H1 (cell line): ENCODE measurements around the gene APOBEC2. TPM values are rescaled to one million over a fixed set of nuclear protein-coding genes. Genes with fewer than 3 reads are reported as not detected.

Source experiments
- CTCF ChIA-PET: fragments of 300-600 bp; sonication (Branson Sonifier 250); formaldehyde crosslinking; loops from one replicate; lab custom pipeline; 2021; ENCODE audit not compliant: partially characterized antibody; lab: Charles Lee
- POLR2A ChIA-PET: fragments of 300-600 bp; sonication (Branson Sonifier 250); formaldehyde crosslinking; loops from one replicate; lab custom pipeline; 2021; ENCODE audit warnings: inconsistent platforms; ENCODE audit not compliant: partially characterized antibody; lab: Charles Lee
- DNase-seq, 2 experiments: peaks; one replicate each; pipeline versions ENCODE4 v3.0.0 to v3.0.0-alpha.2; 2010 to 2022; ENCODE audit warnings: low spot score in 2 of 2, low read depth in 1 of 2, mixed read lengths in 1 of 2
- FAIRE-seq: peaks from 2 replicates; lab custom pipeline; 2011; peaks lifted over from hg19 to GRCh38; lab: Jason Lieb, UNC
- H2AFZ ChIP-seq: 2 replicates; pipeline ENCODE4 v1.8.1; 2012; ENCODE audit warnings: low read length, inconsistent platforms
- H2AK5ac ChIP-seq: 2 replicates; pipeline ENCODE4 v1.6.1; 2013; ENCODE audit warnings: low read depth, low read length
- H2BK120ac ChIP-seq: replicated peaks from 2 replicates; pipeline ENCODE3; 2013; ENCODE audit warnings: low read depth, low read length, inconsistent platforms
- H2BK12ac ChIP-seq: 2 replicates; pipeline ENCODE4 v1.6.1; 2013; ENCODE audit warnings: low read depth, low read length
- H2BK15ac ChIP-seq: 2 replicates; pipeline ENCODE4 v1.6.1; 2013; ENCODE audit warnings: low read length
- H2BK20ac ChIP-seq: 2 replicates; pipeline ENCODE4 v1.6.1; 2013; ENCODE audit warnings: low read length
- H2BK5ac ChIP-seq: 2 replicates; pipeline ENCODE4 v1.6.1; 2013; ENCODE audit warnings: low read depth, low read length
- H3K14ac ChIP-seq: 2 replicates; pipeline ENCODE4 v1.6.1; 2013; ENCODE audit warnings: inconsistent platforms; ENCODE audit not compliant: insufficient read length
- H3K18ac ChIP-seq: 2 replicates; pipeline ENCODE4 v1.6.1; 2013; ENCODE audit warnings: low read length; ENCODE audit errors: extremely low read depth
- H3K23ac ChIP-seq: 2 replicates; pipeline ENCODE4 v1.6.1; 2013; ENCODE audit warnings: inconsistent platforms; ENCODE audit not compliant: insufficient read length
- H3K23me2 ChIP-seq: 2 replicates; pipeline ENCODE4 v1.6.1; 2013; ENCODE audit warnings: low read depth, low read length
- H3K27ac ChIP-seq: 2 replicates; pipeline ENCODE4 v1.6.1; 2011; ENCODE audit warnings: low read depth, low read length, inconsistent platforms
- H3K27me3 ChIP-seq, 4 experiments: replicated peaks in 1 of 4; 1 replicate in 1 of 4; 2 replicates in 3 of 4; pipeline versions ENCODE4 v1.6.1 to v1.8.1; 2011 to 2013; ENCODE audit warnings: low read length in 3 of 4, mild to moderate bottlenecking in 3 of 4, inconsistent platforms in 2 of 4, mixed read lengths in 2 of 4, moderate library complexity in 1 of 4; ENCODE audit not compliant: control insufficient read depth in 3 of 4, insufficient read depth in 3 of 4; ENCODE audit errors: extremely low read depth in 1 of 4
- H3K36me3 ChIP-seq, 4 experiments: 2 replicates each; pipeline versions ENCODE4 v1.6.1 to v1.8.1; 2011 to 2013; ENCODE audit warnings: mild to moderate bottlenecking in 4 of 4, low read length in 3 of 4, moderate library complexity in 2 of 4, control low read depth in 1 of 4, inconsistent platforms in 1 of 4; ENCODE audit not compliant: insufficient read depth in 4 of 4, control insufficient read depth in 2 of 4
- H3K4ac ChIP-seq: replicated peaks from 2 replicates; pipeline ENCODE3; 2013; ENCODE audit warnings: low read length, low read depth, mixed read lengths, inconsistent platforms; ENCODE audit not compliant: insufficient read length
- H3K4me1 ChIP-seq, 4 experiments: replicated peaks in 1 of 4; 1 replicate in 1 of 4; 2 replicates in 3 of 4; pipeline versions ENCODE4 v1.6.1 to v1.8.1; 2011 to 2013; ENCODE audit warnings: low read length in 3 of 4, inconsistent platforms in 2 of 4, mixed read lengths in 1 of 4; ENCODE audit not compliant: insufficient read depth in 4 of 4, control insufficient read depth in 3 of 4
- H3K4me2 ChIP-seq, 2 experiments: 2 replicates each; pipeline versions ENCODE4 v1.6.1 to v1.8.1; 2011 to 2013; ENCODE audit warnings: low read depth in 2 of 2, low read length in 2 of 2, control low read depth in 1 of 2, inconsistent platforms in 1 of 2, mild to moderate bottlenecking in 1 of 2; ENCODE audit not compliant: insufficient read depth in 1 of 2
- H3K4me3 ChIP-seq, 4 experiments: fragments of 200-600, 300-600 bp in 1 of 4; sonication (generic), shearing (Covaris generic), sonication (Bioruptor Twin) in 1 of 4; 2 replicates each; pipeline versions ENCODE4 v1.5.1 to v1.8.1; 2011 to 2016; ENCODE audit warnings: low read length in 4 of 4, low read depth in 3 of 4, control low read depth in 2 of 4, inconsistent platforms in 2 of 4, mild to moderate bottlenecking in 2 of 4, mixed read lengths in 1 of 4, moderate library complexity in 1 of 4; ENCODE audit not compliant: insufficient read depth in 2 of 4; ENCODE audit errors: extremely low read depth in 1 of 4
- H3K56ac ChIP-seq: replicated peaks from 2 replicates; pipeline ENCODE3; 2013; ENCODE audit warnings: low read depth, mild to moderate bottlenecking, mixed read lengths, low read length, inconsistent platforms; ENCODE audit not compliant: insufficient read length
- H3K79me1 ChIP-seq: 2 replicates; pipeline ENCODE4 v1.6.1; 2013; ENCODE audit warnings: low read depth, low read length, control low read depth
- H3K79me2 ChIP-seq, 2 experiments: 2 replicates each; pipeline versions ENCODE4 v1.6.1 to v1.8.1; 2012 to 2013; ENCODE audit warnings: low read length in 2 of 2, mild to moderate bottlenecking in 2 of 2, inconsistent platforms in 1 of 2; ENCODE audit not compliant: insufficient read depth in 2 of 2, control insufficient read depth in 1 of 2
- H3K9ac ChIP-seq, 4 experiments: replicated peaks in 1 of 4; 1 replicate in 1 of 4; 2 replicates in 3 of 4; pipeline versions ENCODE4 v1.6.1 to v1.8.1; 2011 to 2013; ENCODE audit warnings: low read depth in 3 of 4, low read length in 3 of 4, control low read depth in 2 of 4, mild to moderate bottlenecking in 2 of 4, moderate library complexity in 2 of 4, inconsistent platforms in 1 of 4; ENCODE audit errors: extremely low read depth in 1 of 4
- H3K9me3 ChIP-seq, 2 experiments: 2 replicates each; pipeline versions ENCODE4 v1.6.1 to v1.8.1; 2012 to 2013; ENCODE audit warnings: mild to moderate bottlenecking in 2 of 2, moderate library complexity in 2 of 2, control low read depth in 1 of 2, inconsistent platforms in 1 of 2, low read depth in 1 of 2, low read length in 1 of 2, mixed read lengths in 1 of 2; ENCODE audit not compliant: insufficient read depth in 2 of 2
- H4K20me1 ChIP-seq, 2 experiments: replicated peaks in 1 of 2; 2 replicates each; pipeline versions ENCODE3 to v1.8.1; 2011 to 2013; ENCODE audit warnings: inconsistent platforms in 2 of 2, low read length in 2 of 2, mild to moderate bottlenecking in 1 of 2; ENCODE audit not compliant: insufficient read depth in 2 of 2, control insufficient read depth in 1 of 2
- H4K5ac ChIP-seq: 2 replicates; pipeline ENCODE4 v1.6.1; 2013; ENCODE audit warnings: low read length, low read depth, mixed read lengths, inconsistent platforms; ENCODE audit not compliant: insufficient read length
- H4K8ac ChIP-seq: 2 replicates; pipeline ENCODE4 v1.8.0; 2013; ENCODE audit warnings: mild to moderate bottlenecking, moderate library complexity, low read length, inconsistent platforms; ENCODE audit not compliant: insufficient read depth; ENCODE audit errors: extremely low read depth
- H4K91ac ChIP-seq: replicated peaks from 2 replicates; pipeline ENCODE3; 2013; ENCODE audit warnings: low read length, mixed read lengths, inconsistent platforms; ENCODE audit not compliant: insufficient read length
- CREB1 ChIP-seq: IDR thresholded peaks from 2 replicates; pipeline ENCODE4 v1.6.1; 2012; ENCODE audit warnings: inconsistent platforms
- POU5F1 ChIP-seq: IDR thresholded peaks from 2 replicates; pipeline ENCODE4 v1.6.1; 2011; ENCODE audit warnings: low read depth, mild to moderate bottlenecking, low read length, moderate library complexity
- TEAD4 ChIP-seq: IDR thresholded peaks from 2 replicates; pipeline ENCODE4 v1.6.1; 2012; ENCODE audit warnings: low read depth, low read length, inconsistent platforms, mixed read lengths
- WGBS, 2 experiments: shearing (Covaris generic) in 1 of 2; methylation state at CpG; one replicate each; pipeline versions ENCODE4 v1.1.6 to v1.1.7; 2013 to 2015; ENCODE audit warnings: low lambda C conversion rate in 2 of 2, mixed read lengths in 2 of 2, inconsistent platforms in 1 of 2, low coverage in 1 of 2, missing lambda C conversion rate in 1 of 2; ENCODE audit not compliant: insufficient replicate concordance in 2 of 2, insufficient coverage in 1 of 2, insufficient read length in 1 of 2; ENCODE audit errors: extremely low coverage in 1 of 2, missing lambda C conversion rate in 1 of 2; 5-methylcytosine and 5-hydroxymethylcytosine counted together
- polyA plus RNA-seq, 7 experiments: library from polyadenylated mRNA; depleted of rRNA in 3 of 7; stranded (reverse) in 5 of 7; unstranded in 2 of 7; fragments of >200 nt in 5 of 7; fragments of 200-250 nt in 2 of 7; gene quantifications; 1 replicate in 5 of 7; 2 replicates in 1 of 7; 4 replicates in 1 of 7; pipeline versions ENCODE4 v1.2.1 to v1.2.3, GENCODE V29; 2011 to 2013; ENCODE audit warnings: missing spikeins in 2 of 7, mixed read lengths in 2 of 7
- total RNA-seq: library from RNA; stranded (reverse); fragmentation: NEBNext Ultra II Directional; extraction: Animal tissue kit (Norgen Biotek cat#: 25700); gene quantifications from 2 replicates; pipeline ENCODE4 v1.2.1, GENCODE V29; 2021

The APOBEC2 gene
- total and polyA plus RNA-seq, 2 of the 8 experiments (the other 6 are each of a cell fraction or from before 2014, with no cell fraction given): not detected

- no peak for DNase-seq
- Histone ChIP-seq H3K4me3 (no peak overlapping the region), H3K4ac (no peak overlapping the region), H2BK5ac (no peak overlapping the region), H3K4me1 (peaks cover 0 to 11% (median 3%) of the 10 kb centered on the region in 4 experiments; a peak in 6 of 7 replicates), H3K79me1 (no peaks in the 10 kb centered on the region), H4K8ac (no peak overlapping the region; the same call in 1 of the 2 replicates), H4K20me1 (no peaks in the 10 kb centered on the region), H3K27ac (no peak overlapping the region), H3K36me3 (no peaks in the 10 kb centered on the region), H2BK120ac (no peak overlapping the region), H3K23me2 (peaks cover under 1% of the 10 kb centered on the region; the same call in 1 of the 2 replicates), H3K4me2 (no peak overlapping the region), H3K14ac (no peak overlapping the region), H2BK20ac (no peak overlapping the region), H2AK5ac (no peak overlapping the region), H3K9me3 (no peaks in the 10 kb centered on the region), H3K79me2 (no peaks in the 10 kb centered on the region), H2BK12ac (no peak overlapping the region), H4K5ac (no peak overlapping the region), H3K27me3 (no peaks in the 10 kb centered on the region; a peak in 2 of 7 replicates), H3K23ac (no peak overlapping the region), H3K18ac (no peak overlapping the region), H2AFZ (no peak overlapping the region), H3K9ac (no peak overlapping the region), H2BK15ac (no peak overlapping the region), H4K91ac (no peak overlapping the region), H3K56ac (no peak overlapping the region)
- WGBS, 2 experiments: 95% methylated on average over 14 of the region's 15 CpGs; no CpG with 5 or more reads in 1 of the 2 experiments
- no peak for FAIRE-seq
- ChIA-PET POLR2A (no interaction called here), CTCF (interaction anchor here (1.6 to 11.8 kb wide), 4 partner anchors 8 to 141 kb away, joined by 3 to 199 read pairs (median 26); partner anchors contain the start of gene APOBEC2)
- TF ChIP-seq POU5F1 (no peak), CREB1 (no peak), TEAD4 (no peak)
Measured at GRCh38 chr6:41032830-41033229, 20.2 kb upstream of the APOBEC2 start.
